Central memory CD8-positive, alpha-beta T cell (primary cell): ENCODE results near the gene WDTC1.
"Not testable (repeated sequence)": the region's sequence is repeated elsewhere in the genome, so short reads cannot be mapped to it uniquely, and the experiment has no call there.

Source experiments
- ATAC-seq: fragments of 150-1000 bp; cut with Tn5 transposase; replicated peaks from 2 replicates; pipeline ENCODE4 v1.10.0; 2022; ENCODE audit warnings: mild to moderate bottlenecking, moderate FRiP score, moderate number of reproducible peaks; ENCODE audit not compliant: poor library complexity, severe bottlenecking; ENCODE audit errors: extremely low read depth
- DNase-seq, 2 donors: peaks; one replicate each; pipeline ENCODE4 v3.0.0; 2021; ENCODE audit warnings: low spot score in 2 of 2
- H3K27ac Mint-ChIP-seq: one replicate; pipeline ENCODE4 v1.8.0; 2022; ENCODE audit warnings: low read depth, mild to moderate bottlenecking, moderate library complexity, mixed read lengths
- H3K27me3 Mint-ChIP-seq: one replicate; pipeline ENCODE4 v1.8.0; 2022; ENCODE audit warnings: mixed read lengths
- H3K36me3 Mint-ChIP-seq: one replicate; pipeline ENCODE4 v1.8.0; 2022; ENCODE audit warnings: mild to moderate bottlenecking, moderate library complexity, mixed read lengths; ENCODE audit not compliant: insufficient read depth
- H3K4me1 Mint-ChIP-seq: one replicate; pipeline ENCODE4 v1.8.0; 2022; ENCODE audit warnings: mixed read lengths
- H3K4me3 Mint-ChIP-seq: one replicate; pipeline ENCODE4 v1.8.0; 2022; ENCODE audit warnings: mild to moderate bottlenecking, moderate library complexity, mixed read lengths
- H3K9me3 Mint-ChIP-seq: one replicate; pipeline ENCODE4 v1.8.0; 2022; ENCODE audit warnings: mixed read lengths

Gene WDTC1

DNA sequence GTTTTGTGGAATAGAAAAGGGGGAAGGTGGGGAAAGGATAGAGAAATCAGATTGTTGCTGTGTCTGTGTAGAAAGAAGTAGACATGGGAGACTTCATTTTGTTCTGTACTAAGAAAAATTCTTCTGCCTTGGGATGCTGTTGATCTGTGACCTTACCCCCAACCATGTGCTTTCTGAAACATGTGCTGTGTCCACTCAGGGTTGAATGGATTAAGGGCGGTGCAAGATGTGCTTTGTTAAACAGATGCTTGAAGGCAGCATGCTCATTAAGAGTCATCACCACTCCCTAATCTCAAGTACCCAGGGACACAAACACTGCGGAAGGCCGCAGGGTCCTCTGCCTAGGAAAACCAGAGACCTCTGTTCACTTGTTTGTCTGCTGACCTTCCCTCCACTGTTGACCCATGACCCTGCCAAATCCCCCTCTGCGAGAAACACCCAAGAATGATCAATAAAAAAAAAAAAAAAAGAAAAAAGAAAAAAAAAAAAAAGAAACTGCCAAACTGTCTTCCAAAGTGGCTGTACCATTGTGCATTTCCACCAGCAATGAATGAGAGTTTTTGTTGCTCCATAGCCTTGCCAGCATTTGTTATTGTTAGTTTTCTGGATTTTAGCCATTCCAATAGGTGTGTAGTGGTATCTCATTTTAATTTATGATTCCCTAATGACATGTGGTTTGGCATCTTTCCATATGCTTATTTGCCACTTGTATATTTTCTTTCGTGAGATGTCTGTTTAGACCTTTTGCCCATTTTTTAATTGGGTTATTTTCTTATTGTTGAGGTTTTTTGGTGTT lies 13.5 kb upstream of the WDTC1 start:
- H3K4me3 Mint-ChIP-seq, ATAC-seq, H3K27ac Mint-ChIP-seq, H3K36me3 Mint-ChIP-seq, DNase-seq, H3K9me3 Mint-ChIP-seq, H3K4me1 Mint-ChIP-seq, H3K27me3 Mint-ChIP-seq: not testable (repeated sequence)

DNA sequence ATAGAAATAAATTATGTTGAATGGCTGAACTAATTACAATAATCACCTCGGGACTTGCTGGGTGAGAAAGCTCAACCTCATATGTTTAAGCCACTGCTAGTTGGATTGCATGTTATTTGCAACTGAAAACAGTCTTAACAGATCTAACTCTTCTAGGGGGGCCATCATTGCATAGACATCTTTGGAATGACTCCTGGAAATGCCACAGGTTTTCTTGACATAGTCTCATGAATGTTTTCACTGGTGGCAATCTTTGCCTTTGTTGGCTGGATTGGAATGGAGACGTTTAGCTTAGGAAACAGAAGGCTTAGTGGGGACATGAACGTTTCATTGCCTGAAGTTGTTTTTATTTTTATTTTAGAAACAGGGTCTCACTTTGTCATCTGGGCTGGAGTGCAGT lies 8.8 kb upstream of the WDTC1 start:
- ATAC-seq (no peak), DNase-seq (no peak)
- Mint-ChIP-seq H3K27me3 (no peaks in the 10 kb centered on the region), H3K36me3 (no peaks in the 10 kb centered on the region), H3K4me3 (no peak overlapping the region), H3K4me1 (no peaks in the 10 kb centered on the region), H3K9me3 (no peaks in the 10 kb centered on the region), H3K27ac (no peak overlapping the region)

GRCh38 chr1:27227765-27228164 lies 6.7 kb upstream of the WDTC1 start:
- Mint-ChIP-seq H3K27ac (no peak overlapping the region), H3K36me3 (peaks cover 2% of the 10 kb centered on the region), H3K4me3 (no peak overlapping the region), H3K27me3 (no peaks in the 10 kb centered on the region), H3K9me3 (no peaks in the 10 kb centered on the region), H3K4me1 (no peaks in the 10 kb centered on the region)
- DNase-seq = no peak
- no peak for ATAC-seq

- no peaks in the 10 kb centered on the region for H3K27me3 Mint-ChIP-seq
- peak in 1 of 2 donors; percentile 48 for DNase-seq
- H3K27ac Mint-ChIP-seq = peak overlapping the region; percentile 97
- peak; percentile 47 for ATAC-seq
- no peaks in the 10 kb centered on the region for H3K9me3 Mint-ChIP-seq
- H3K4me3 Mint-ChIP-seq = peak overlapping the region; percentile 91
- peaks cover 24% of the 10 kb centered on the region for H3K36me3 Mint-ChIP-seq
- peaks cover 43% of the 10 kb centered on the region for H3K4me1 Mint-ChIP-seq
These were observed 774 bp upstream of the WDTC1 start for GRCh38 chr1:27233667-27234048.

DNA sequence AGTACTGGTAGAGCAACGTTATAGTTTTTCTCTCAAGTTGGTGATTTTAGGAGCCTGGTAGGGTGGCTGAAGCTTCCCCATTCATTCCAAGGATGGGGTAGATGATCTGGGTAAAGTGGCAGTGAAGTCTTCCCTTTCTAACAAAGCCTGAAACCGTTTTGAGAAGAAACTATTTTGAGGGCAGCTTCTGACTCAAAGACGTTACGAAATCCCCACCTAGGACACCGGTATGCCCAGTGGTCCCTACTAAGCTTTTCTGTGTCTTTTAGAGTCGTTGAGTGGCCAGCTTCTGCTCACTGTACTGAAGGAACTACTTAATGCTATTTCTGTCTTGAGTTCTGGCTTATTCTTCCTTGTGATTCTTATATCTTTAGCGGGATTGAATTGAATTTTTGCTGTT lies 1.4 kb downstream of the WDTC1 start:
- Mint-ChIP-seq H3K27ac (peak overlapping the region; percentile 97), H3K9me3 (no peaks in the 10 kb centered on the region), H3K4me1 (peaks cover 43% of the 10 kb centered on the region), H3K36me3 (peaks cover 24% of the 10 kb centered on the region), H3K27me3 (no peaks in the 10 kb centered on the region), H3K4me3 (peak overlapping the region; percentile 91)
- DNase-seq = no peak
- ATAC-seq = no peak

DNA sequence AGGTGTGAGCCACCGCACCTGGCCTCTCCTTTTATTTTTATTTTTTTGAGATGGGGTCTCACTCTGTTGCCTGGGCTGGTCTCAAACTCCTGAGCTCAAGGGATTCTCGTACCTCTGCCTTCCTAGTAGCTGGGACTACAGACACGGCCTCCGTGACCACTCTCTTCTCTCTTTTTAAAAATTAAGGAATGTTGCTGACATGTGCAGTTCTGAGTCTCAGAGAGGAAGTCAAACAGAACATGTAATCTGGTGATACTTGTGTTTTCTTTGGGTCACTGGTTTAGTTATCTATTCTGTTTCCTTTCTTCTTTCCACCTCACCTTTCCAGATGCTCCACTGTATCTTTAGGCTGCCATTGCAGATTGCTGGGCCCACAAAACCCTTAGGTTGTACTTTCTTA lies 2.7 kb downstream of the WDTC1 start:
- no peak overlapping the region for H3K27ac Mint-ChIP-seq
- no peaks in the 10 kb centered on the region for H3K9me3 Mint-ChIP-seq

DNA sequence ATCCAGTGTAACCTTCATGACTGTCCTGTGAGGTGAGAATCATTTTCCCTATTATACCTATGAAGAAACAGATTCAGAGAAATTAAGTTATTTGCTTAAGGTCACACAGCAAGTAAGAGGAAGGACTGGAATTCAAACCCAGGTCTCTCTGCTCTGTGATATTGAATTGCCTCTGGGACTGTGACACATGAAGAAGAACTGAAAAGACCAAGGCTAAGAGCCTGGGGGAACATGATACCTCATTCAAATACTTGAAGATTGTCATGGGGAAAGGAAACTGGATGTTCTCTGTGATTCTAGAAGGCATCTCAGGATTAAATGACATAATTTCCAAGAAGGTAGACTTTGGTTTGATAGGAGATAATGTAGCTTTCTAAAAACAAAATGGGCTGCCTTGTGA lies 3.6 kb downstream of the WDTC1 start:
- no peak for DNase-seq
- no peak overlapping the region for H3K4me3 Mint-ChIP-seq
- no peak overlapping the region for H3K27ac Mint-ChIP-seq
- peaks cover 43% of the 10 kb centered on the region for H3K4me1 Mint-ChIP-seq
- H3K9me3 Mint-ChIP-seq = no peaks in the 10 kb centered on the region
- peaks cover 24% of the 10 kb centered on the region for H3K36me3 Mint-ChIP-seq
- H3K27me3 Mint-ChIP-seq = no peaks in the 10 kb centered on the region
- ATAC-seq = no peak

More for the DNA sequence above, 2.7 kb downstream of the WDTC1 start:
- H3K4me1 Mint-ChIP-seq = peaks cover 43% of the 10 kb centered on the region
- H3K36me3 Mint-ChIP-seq = peaks cover 22% of the 10 kb centered on the region
- no peaks in the 10 kb centered on the region for H3K27me3 Mint-ChIP-seq
- ATAC-seq = no peak
- no peak overlapping the region for H3K4me3 Mint-ChIP-seq
- DNase-seq = no peak

- H3K4me3 Mint-ChIP-seq = no peak overlapping the region
- no peak overlapping the region for H3K27ac Mint-ChIP-seq
- no peaks in the 10 kb centered on the region for H3K9me3 Mint-ChIP-seq
- ATAC-seq (no peak), DNase-seq (no peak)
- H3K4me1 Mint-ChIP-seq = peaks cover 22% of the 10 kb centered on the region
- H3K27me3 Mint-ChIP-seq = no peaks in the 10 kb centered on the region
- peaks cover 15% of the 10 kb centered on the region for H3K36me3 Mint-ChIP-seq
These were observed 7.2 kb downstream of the WDTC1 start for GRCh38 chr1:27241677-27242076.

DNA sequence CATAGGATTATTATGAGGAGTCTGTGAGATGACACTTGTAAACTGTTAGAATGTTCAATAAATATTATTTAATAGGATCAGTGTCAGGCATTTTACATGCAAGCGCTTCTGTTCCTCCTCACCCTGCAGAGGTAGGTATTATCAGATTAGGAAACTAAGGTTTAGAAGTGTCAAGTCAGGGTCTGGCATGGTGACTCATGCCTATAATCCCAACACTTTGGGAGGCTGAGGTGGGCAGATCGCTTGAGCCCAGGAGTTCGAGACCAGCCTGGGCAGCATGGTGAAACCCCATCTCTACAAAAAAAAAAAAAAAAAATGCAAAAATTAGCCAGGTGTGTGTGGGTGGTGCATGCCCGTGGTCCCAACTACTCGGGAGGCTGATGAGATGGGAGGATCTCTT lies 9.2 kb downstream of the WDTC1 start:
- not testable (repeated sequence) for H3K27me3 Mint-ChIP-seq, ATAC-seq, H3K27ac Mint-ChIP-seq, H3K9me3 Mint-ChIP-seq, H3K4me3 Mint-ChIP-seq, DNase-seq
- H3K4me1 Mint-ChIP-seq = peaks cover 20% of the 10 kb centered on the region
- H3K36me3 Mint-ChIP-seq = peaks cover 15% of the 10 kb centered on the region

DNA sequence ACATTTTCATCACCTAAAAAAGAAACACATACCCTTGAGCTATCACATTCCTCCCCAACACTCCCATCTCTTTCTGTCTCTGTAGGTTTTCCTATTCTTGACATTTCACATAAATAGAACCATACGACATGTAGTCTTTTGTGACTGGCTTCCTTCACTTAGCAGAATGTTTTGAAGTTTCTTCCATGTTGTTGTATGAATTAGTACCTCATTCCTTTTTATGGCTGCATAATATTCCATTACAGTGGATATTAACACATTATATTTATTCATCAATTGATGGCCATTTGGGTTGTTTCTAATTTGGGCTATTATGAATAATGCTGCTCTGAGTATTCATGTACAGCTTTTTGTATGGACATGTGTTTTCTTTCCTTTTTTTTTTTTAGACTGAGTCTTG lies 11.8 kb downstream of the WDTC1 start:
- DNase-seq (no peak), ATAC-seq (no peak)
- Mint-ChIP-seq H3K4me3 (no peak overlapping the region), H3K36me3 (peaks cover 15% of the 10 kb centered on the region), H3K4me1 (peaks cover 31% of the 10 kb centered on the region), H3K27ac (no peak overlapping the region), H3K27me3 (no peaks in the 10 kb centered on the region), H3K9me3 (no peaks in the 10 kb centered on the region)

DNA sequence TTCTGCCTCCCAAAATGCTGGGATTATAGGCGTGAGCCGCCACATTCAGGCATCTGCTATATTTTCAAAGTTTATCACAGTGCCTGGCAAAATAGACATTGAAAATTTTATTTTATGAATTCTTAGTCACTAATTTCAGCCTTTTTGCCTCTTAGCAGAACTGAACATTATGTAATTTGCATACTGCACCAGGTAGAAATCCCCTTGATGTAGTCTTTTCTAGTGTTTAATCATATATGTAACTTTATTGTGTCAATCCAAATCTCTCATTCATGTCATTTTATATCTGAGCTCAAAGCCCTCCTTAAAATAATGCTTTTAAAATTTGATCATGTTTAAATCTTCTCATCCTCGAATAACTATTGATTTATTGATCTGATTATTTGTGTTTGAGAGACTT lies 19.2 kb downstream of the WDTC1 start:
- peak overlapping the region; percentile 80 for H3K27ac Mint-ChIP-seq
- H3K4me3 Mint-ChIP-seq = no peak overlapping the region
- H3K36me3 Mint-ChIP-seq = peaks cover 6% of the 10 kb centered on the region
- no peaks in the 10 kb centered on the region for H3K27me3 Mint-ChIP-seq
- DNase-seq = no peak
- no peaks in the 10 kb centered on the region for H3K9me3 Mint-ChIP-seq
- no peak for ATAC-seq
- H3K4me1 Mint-ChIP-seq = peaks cover 55% of the 10 kb centered on the region

DNA sequence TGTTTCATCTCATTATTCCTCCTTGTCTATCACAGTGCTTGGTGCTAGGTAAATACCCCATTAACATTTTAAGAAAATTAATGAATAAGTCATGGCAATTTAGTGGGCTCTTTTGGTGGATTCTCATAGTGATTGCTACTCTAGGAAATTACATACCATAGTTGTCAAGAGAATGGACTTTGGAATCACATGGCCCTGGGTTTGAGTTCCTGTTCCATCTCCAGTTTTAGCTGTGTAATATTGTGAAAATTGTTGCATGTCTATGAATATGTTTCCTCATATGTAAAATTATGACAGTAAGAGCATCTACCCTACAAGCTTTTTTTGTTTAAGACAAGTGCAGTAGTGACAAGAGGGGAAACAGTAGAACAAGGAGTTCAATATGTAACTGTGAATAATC lies 20.7 kb downstream of the WDTC1 start:
- Mint-ChIP-seq H3K4me1 (peaks cover 48% of the 10 kb centered on the region), H3K27me3 (no peaks in the 10 kb centered on the region), H3K36me3 (peaks cover 6% of the 10 kb centered on the region), H3K9me3 (no peaks in the 10 kb centered on the region), H3K27ac (no peak overlapping the region), H3K4me3 (no peak overlapping the region)
- no peak for DNase-seq
- ATAC-seq = no peak

GRCh38 chr1:27257155-27257554 lies 22.7 kb downstream of the WDTC1 start:
- ATAC-seq (no peak), DNase-seq (no peak)
- peaks cover 8% of the 10 kb centered on the region for H3K36me3 Mint-ChIP-seq
- H3K4me1 Mint-ChIP-seq = peaks cover 44% of the 10 kb centered on the region
- no peak overlapping the region for H3K4me3 Mint-ChIP-seq
- no peaks in the 10 kb centered on the region for H3K9me3 Mint-ChIP-seq
- H3K27me3 Mint-ChIP-seq = no peaks in the 10 kb centered on the region
- no peak overlapping the region for H3K27ac Mint-ChIP-seq
